ENCODE data around the gene NTRK1. TPM values are rescaled to one million over a fixed set of nuclear protein-coding genes. Genes with fewer than 3 reads are reported as not detected.

Gene NTRK1
- total and polyA plus RNA-seq, 2 donors (not counting 1 experiment from before 2014, with no cell fraction given) = not detected

DNA sequence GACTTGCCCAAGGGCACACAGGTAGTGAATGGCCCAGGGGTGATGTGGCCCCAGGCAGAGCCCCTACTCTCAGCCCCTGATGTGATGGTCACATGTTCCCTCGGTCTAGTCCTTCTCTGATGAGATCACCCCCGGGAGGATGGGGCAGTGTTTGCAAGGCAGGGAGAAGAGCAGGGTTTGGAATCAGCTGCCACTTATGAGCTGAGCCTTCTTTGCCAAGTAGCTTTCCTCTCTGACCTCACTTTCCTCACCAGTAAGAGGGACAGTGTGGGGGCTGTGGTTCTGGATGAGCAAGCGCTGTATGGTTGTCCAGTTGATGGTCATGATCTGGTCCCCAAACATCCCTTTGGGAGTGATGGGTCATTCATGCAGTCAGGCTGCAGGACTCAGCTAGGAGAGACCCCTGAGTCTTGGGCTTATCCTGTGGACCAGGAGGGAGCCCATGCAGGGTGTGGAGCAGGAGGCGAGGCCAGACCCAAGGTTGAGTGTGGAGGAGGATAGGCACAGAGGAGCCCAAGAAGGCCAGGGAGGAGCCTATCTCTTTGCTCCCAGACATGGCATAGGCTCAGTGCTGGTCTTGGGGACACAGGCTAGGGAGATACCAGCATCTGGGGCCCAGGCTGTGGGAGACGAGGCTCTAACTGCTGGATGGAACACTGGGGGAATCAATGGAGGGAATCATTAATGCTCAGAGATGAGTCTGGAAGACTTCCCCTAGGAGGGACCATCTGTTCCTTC is 16.9 kb downstream of the NTRK1 start:
- Histone ChIP-seq H3K4me2 (ENCODE audit: extremely low read depth, insufficient read depth, low read length) (no peak overlapping the region), H3K27ac (ENCODE audit: insufficient read depth, low read length) (no peak overlapping the region), H3K4me3 (replicated peaks in 1 of 4; ENCODE audit: control extremely low read depth in 1 of 4, insufficient read depth in 1 of 4, low read depth in 3 of 4, low read length in 4 of 4) (no peak overlapping the region), H2AFZ (ENCODE audit: low read length) (no peak overlapping the region), H3K79me2 (ENCODE audit: control insufficient read depth, insufficient read depth, low read length) (no peaks in the 10 kb centered on the region), H3K4me1 (ENCODE audit: control insufficient read depth, extremely low read depth, insufficient read depth, low read length) (no peaks in the 10 kb centered on the region), H4K20me1 (ENCODE audit: control insufficient read depth, extremely low read depth, insufficient read depth, low read length) (no peaks in the 10 kb centered on the region), H3K9me3 (ENCODE audit: control insufficient read depth, insufficient read depth, low read depth, low read length) (no peaks in the 10 kb centered on the region), H3K36me3 (ENCODE audit: control insufficient read depth, insufficient read depth, low read length) (no peaks in the 10 kb centered on the region), H3K9ac (ENCODE audit: insufficient read depth, low read length) (no peak overlapping the region), H3K27me3 (ENCODE audit: control insufficient read depth, insufficient read depth, low read length) (peaks cover 49% of the 10 kb centered on the region)
- no peak for DNase-seq (ENCODE audit: low read depth in 2 of 2)
- TF ChIP-seq, protein P1, sequence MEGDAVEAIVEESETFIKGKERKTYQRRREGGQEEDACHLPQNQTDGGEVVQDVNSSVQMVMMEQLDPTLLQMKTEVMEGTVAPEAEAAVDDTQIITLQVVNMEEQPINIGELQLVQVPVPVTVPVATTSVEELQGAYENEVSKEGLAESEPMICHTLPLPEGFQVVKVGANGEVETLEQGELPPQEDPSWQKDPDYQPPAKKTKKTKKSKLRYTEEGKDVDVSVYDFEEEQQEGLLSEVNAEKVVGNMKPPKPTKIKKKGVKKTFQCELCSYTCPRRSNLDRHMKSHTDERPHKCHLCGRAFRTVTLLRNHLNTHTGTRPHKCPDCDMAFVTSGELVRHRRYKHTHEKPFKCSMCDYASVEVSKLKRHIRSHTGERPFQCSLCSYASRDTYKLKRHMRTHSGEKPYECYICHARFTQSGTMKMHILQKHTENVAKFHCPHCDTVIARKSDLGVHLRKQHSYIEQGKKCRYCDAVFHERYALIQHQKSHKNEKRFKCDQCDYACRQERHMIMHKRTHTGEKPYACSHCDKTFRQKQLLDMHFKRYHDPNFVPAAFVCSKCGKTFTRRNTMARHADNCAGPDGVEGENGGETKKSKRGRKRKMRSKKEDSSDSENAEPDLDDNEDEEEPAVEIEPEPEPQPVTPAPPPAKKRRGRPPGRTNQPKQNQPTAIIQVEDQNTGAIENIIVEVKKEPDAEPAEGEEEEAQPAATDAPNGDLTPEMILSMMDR (conservative IDR thresholded peaks at IDR 0.05 in 1 of 2, IDR thresholded peaks at IDR 0.05 in 1 of 2; ENCODE audit: low read depth in 1 of 2, low read length in 2 of 2) = no peak
- no peak for TF ChIP-seq EZH2 (IDR thresholded peaks at IDR 0.05; ENCODE audit: low read length, missing control alignments)

DNA sequence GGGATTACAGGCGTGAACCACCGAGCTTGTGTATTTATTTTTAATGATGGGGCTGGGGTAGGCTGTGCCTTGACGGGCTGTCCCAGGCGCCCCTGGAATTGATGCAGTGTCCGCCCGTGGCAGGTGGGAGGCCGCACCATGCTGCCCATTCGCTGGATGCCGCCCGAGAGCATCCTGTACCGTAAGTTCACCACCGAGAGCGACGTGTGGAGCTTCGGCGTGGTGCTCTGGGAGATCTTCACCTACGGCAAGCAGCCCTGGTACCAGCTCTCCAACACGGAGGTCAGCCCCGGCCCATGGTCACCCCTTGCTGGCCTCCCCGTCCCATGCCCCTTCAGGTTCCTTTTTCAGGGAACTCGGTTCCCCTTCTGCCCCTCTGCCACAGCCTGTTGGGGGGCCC is 19.2 kb downstream of the NTRK1 start:
- Histone ChIP-seq H4K20me1 (ENCODE audit: control insufficient read depth, extremely low read depth, insufficient read depth, low read length) (no peaks in the 10 kb centered on the region), H3K27ac (ENCODE audit: insufficient read depth, low read length) (no peak overlapping the region), H3K27me3 (ENCODE audit: control insufficient read depth, insufficient read depth, low read length) (peaks cover 69% of the 10 kb centered on the region), H3K36me3 (ENCODE audit: control insufficient read depth, insufficient read depth, low read length) (no peaks in the 10 kb centered on the region), H3K9ac (ENCODE audit: insufficient read depth, low read length) (no peak overlapping the region), H3K4me1 (ENCODE audit: control insufficient read depth, extremely low read depth, insufficient read depth, low read length) (no peaks in the 10 kb centered on the region), H3K4me3 (replicated peaks in 1 of 4; ENCODE audit: control extremely low read depth in 1 of 4, insufficient read depth in 1 of 4, low read depth in 3 of 4, low read length in 4 of 4) (no peak overlapping the region), H3K4me2 (ENCODE audit: extremely low read depth, insufficient read depth, low read length) (no peak overlapping the region), H2AFZ (ENCODE audit: low read length) (no peak overlapping the region), H3K9me3 (ENCODE audit: control insufficient read depth, insufficient read depth, low read depth, low read length) (no peaks in the 10 kb centered on the region), H3K79me2 (ENCODE audit: control insufficient read depth, insufficient read depth, low read length) (no peaks in the 10 kb centered on the region)
- no peak for DNase-seq (ENCODE audit: low read depth in 2 of 2)
- TF ChIP-seq, protein P1 (conservative IDR thresholded peaks at IDR 0.05 in 1 of 2, IDR thresholded peaks at IDR 0.05 in 1 of 2; ENCODE audit: low read depth in 1 of 2, low read length in 2 of 2) = no peak
- no peak for TF ChIP-seq EZH2 (IDR thresholded peaks at IDR 0.05; ENCODE audit: low read length, missing control alignments)

DNA sequence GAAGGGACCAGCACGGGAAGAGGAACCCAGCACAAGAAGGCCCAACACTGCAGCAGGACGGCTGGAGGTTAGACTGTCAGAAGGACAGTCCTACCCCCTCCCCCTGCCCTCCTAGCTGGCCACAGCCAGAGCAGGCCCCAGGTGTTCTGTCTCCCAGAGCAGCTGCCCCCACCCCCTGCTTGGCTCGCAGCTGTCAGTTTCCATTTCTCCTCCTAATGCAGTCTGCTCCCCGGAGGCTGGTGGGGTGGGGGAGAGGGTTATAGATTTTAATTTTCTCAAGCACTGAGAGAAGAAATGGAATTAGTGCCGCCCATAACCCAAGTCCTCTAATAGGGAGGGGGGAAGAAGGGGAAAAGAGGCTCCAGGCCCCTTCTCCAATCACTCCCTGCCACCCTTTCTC is 19.8 kb downstream of the NTRK1 start:
- Histone ChIP-seq H4K20me1 (ENCODE audit: control insufficient read depth, extremely low read depth, insufficient read depth, low read length) (no peaks in the 10 kb centered on the region), H3K9me3 (ENCODE audit: control insufficient read depth, insufficient read depth, low read depth, low read length) (no peaks in the 10 kb centered on the region), H3K79me2 (ENCODE audit: control insufficient read depth, insufficient read depth, low read length) (no peaks in the 10 kb centered on the region), H3K4me2 (ENCODE audit: extremely low read depth, insufficient read depth, low read length) (no peak overlapping the region), H3K36me3 (ENCODE audit: control insufficient read depth, insufficient read depth, low read length) (no peaks in the 10 kb centered on the region), H3K27me3 (ENCODE audit: control insufficient read depth, insufficient read depth, low read length) (peaks cover 67% of the 10 kb centered on the region), H3K4me1 (ENCODE audit: control insufficient read depth, extremely low read depth, insufficient read depth, low read length) (no peaks in the 10 kb centered on the region), H2AFZ (ENCODE audit: low read length) (no peak overlapping the region), H3K9ac (ENCODE audit: insufficient read depth, low read length) (no peak overlapping the region), H3K4me3 (replicated peaks in 1 of 4; ENCODE audit: control extremely low read depth in 1 of 4, insufficient read depth in 1 of 4, low read depth in 3 of 4, low read length in 4 of 4) (no peak overlapping the region), H3K27ac (ENCODE audit: insufficient read depth, low read length) (no peak overlapping the region)
- no peak for TF ChIP-seq EZH2 (IDR thresholded peaks at IDR 0.05; ENCODE audit: low read length, missing control alignments)
- TF ChIP-seq, protein P1 (conservative IDR thresholded peaks at IDR 0.05 in 1 of 2, IDR thresholded peaks at IDR 0.05 in 1 of 2; ENCODE audit: low read depth in 1 of 2, low read length in 2 of 2) = no peak
- no peak for DNase-seq (ENCODE audit: low read depth in 2 of 2)
